ENCODE results near the gene GNPAT. TPM values are rescaled to one million over a fixed set of nuclear protein-coding genes. Genes with fewer than 3 reads are reported as not detected.
A peak's percentile ranks its signal among the peaks of the same experiment; 100 is the strongest.

The GNPAT gene
- total RNA-seq, 1 donor from 2014 or later: 39.3 TPM

DNA sequence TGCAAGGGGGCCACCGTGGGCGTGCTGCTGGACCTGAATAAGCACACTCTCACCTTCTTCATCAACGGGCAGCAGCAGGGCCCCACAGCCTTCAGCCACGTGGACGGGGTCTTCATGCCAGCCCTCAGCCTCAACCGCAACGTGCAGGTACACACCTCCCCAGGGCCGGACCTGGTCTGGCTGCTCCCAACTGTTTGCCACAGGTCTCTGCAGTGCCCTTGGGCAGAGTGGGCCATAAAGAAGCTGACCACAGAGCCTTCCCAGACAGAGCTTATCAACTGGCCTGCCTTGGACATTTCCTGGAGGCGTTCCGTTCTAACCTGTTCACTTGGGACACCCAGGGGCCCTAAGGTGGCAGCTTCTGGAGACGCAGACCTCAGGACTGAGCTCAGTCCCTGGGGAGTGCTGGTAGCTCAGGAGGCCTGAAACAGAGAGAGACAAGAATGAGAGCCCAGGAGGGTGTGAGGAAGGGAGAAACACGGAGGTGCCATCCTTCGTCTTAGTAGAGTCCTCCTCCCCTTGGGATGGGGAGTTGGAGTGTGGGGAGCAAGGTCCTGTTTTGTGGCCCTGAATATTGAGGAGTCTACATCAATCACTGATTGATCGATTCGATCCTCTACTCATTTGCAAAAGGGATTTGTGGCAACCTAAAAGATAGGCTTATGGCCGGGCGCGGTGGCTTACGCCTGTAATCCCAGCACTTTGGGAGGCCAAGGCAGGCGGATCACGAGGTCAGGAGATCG is 27.0 kb upstream of the GNPAT start:
- no peak for DNase-seq (ENCODE audit: low spot score)

DNA sequence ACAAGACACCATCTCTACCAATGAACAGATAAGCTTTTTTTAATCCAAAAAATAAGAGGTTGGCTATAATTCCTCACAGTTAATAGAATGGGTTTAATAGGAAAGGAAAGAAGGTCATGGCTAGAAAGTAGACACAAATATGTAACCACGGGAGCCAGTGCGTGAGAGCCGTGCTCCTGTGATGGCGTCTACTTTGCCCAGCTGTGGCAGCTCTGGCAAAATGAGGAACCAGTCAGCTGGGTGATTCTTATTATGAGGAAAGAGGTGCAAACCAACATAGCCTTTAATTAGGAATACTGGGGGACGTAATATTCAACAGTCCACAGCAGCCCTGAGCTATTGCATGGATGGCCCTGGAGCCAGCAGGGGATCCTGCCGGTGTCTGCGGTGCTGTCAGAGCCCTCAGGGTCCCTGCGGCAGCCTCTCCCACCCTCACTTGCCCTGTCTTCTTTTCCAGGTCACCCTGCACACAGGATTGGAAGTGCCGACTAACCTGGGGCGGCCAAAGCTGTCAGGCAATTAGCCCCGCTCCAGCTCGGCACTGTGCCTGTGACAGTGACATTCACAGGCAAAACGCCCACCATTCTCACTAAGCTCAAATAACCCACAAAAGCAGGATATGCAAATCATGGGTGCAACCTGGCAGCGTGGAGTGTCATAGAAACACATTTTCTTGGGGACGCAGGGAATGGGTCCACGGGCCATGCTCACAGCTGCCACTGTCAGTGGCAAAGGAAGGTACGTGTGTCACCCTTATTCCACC is 25.9 kb upstream of the GNPAT start:
- no peak for DNase-seq (ENCODE audit: low spot score)

DNA sequence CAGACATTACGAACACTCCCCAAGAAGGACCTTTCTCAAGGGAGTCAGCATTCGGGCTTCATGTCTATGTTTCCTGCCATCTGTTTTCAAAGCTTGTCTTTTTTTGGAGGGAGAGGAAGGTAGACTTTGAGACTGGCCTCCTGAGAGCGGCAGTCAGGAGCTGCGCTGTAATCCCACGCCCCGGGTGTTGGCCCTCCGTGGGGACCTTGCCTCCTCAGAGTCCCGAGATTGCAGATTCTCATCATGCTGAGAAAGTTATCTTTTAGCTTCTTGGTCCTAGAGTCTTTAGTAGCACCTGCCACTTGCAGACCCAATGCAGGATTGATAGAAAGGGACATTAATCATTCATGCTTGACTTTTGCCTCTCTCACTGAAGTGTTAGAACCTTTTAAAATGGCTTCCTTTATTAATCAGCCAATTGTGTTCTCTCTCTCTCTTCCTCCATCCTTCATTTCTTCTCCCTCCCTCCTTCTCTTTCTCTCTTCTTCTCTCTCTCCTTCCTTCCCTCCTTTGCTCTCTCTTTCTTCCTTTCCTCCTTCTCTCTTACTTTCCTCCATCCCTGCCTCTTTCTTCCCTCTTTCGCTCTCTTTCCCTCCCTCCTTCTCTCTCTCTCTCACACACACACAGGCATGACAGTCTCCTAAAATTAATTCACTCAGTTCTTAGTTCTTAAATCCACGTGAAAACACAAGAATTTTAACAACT is 25.2 kb upstream of the GNPAT start:
- no peak for DNase-seq (ENCODE audit: low spot score)

DNA sequence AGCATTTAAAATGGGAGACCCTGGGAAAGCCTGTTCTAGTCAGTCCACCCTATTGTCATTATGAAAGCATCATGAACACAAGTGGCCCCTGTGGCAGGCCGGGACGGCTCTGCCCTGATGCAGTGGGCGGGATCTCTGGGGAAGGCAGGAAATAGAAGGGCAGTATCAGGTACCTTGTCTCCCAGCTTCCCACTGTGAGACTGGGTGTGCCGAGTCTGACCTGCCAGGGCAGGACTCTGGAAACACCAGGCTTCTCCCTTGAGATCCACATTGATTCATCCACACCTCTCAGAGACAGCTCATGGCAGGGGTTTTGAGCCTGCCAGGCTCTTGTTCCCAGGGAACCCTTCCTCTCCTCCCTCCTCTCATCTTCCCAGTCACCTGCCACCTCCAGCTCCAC is 24.5 kb upstream of the GNPAT start:
- DNase-seq (ENCODE audit: low spot score): peak; percentile 53

DNA sequence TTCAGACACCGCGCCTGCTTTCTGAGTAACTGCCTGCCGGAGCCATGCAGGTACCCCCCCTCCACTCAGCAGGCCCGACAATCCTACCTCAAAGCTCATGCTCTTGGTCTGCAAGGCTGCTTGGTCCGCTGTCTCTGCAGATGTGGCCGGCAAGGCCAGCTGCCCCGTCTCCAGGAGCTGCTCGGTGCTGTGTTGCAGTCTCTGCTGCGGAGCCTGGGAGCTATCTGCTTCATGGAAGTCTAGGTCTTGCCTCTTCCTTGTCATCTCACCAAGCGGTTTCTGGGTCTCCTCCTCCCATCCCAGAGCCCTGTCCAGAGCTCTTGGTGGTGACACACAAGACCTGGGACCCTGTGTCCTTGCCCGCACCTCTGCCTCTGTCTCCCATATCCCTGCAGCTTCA is 24.0 kb upstream of the GNPAT start:
- no peak for DNase-seq (ENCODE audit: low spot score)

DNA sequence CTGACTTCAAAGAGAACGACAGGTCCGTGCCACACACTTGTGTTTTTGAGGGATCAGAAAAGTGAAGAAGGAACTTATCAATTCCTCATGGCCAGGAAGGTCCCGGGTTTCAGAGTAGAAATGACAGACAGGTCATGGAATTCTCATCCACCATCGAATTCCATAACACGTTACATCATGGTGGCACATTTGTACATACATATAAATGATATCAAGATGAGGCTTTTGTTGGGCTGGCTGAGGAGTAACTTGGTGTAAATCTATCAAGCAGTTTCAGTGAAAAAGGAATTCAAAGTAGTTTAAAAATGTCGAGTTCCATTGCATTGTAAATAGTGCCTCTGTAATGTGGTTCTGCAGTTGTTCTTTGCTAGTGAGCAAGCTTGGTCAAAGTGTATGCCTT is 22.9 kb upstream of the GNPAT start:
- DNase-seq (ENCODE audit: low spot score): no peak

DNA sequence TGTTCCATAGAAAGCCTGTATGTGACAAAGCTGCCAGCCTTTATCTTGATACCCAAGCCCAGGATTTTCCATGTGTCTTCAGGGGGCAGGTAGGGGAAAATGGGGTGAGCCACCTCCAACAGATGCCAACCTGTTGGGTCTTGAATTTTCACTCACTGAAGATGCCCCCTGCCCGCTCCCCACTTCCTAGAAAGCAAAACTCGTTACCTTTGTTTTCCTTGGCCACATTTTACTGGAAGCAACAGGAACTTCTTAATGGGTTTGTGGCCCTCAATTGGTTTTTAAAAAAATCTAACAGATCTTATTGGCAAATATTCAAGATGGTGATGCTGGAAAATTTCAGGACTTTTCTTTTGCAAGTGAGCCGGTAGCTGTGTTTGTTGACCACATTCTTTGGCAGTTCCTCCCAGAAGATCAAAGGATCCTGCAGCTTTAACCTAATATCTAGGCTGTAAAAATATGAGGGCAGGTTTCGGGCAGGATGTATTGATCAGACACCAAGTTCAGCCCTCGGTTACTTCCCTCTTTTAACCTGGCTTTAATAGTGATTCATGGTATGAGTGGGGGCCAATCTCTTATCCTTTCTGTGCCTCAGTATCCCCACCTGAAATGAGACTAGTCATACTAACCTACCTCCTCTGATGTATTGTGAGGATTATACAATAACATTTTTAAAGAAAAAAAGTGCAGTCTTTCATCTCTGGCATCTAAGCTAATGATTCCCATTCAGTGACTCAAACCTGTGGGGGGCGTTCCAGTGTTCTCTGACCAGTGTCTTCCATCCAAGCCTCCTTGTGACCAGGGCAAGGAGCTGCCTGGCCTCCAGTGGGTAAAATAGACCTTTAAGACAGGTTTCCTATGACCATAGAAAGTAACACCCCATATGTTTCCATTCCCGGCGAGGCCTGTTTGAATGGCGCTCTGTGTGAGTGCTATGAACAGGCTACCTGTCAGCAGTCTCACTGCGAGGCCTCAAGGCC is 21.3 kb upstream of the GNPAT start:
- DNase-seq (ENCODE audit: low spot score): no peak

DNA sequence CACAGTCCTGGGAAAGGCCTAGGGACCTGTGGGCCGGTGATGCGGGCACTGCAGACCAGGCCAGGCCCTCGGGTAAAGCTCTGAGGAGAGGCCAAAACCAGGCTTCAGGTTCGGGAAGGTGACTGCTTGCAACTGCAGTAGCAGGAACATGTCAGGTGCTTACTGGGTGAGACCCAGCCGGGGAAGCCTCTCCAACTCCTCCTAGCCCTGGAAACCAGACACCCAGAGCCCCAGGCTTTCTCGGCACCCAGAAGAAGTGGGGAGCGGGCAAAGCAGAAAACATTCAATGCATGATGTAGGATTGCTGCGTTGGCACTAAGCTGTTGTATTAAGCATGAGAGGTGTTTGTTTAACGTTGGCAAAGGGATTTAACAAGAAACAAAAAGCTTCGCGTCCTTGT is 20.2 kb upstream of the GNPAT start:
- no peak for DNase-seq (ENCODE audit: low spot score)

DNA sequence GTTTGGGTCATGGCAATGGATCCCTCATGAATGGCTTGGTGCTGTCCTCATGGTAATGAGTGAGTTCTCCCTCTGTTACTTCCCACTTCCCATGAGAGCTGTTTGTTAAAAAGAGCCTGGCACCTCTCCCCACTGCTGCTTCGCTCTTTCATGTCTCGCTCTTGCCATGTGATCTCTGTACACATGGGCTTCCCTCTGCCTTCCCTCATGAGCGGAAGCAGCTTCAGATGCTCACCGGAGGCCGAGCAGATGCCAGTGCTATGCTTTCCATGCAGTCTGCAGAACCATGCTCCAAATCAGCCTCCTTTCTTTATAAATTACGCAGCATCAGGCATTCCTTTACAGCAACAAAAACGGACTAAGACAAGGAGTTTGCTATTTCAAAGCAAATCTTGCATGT is 14.9 kb upstream of the GNPAT start:
- DNase-seq (ENCODE audit: low spot score): no peak

DNA sequence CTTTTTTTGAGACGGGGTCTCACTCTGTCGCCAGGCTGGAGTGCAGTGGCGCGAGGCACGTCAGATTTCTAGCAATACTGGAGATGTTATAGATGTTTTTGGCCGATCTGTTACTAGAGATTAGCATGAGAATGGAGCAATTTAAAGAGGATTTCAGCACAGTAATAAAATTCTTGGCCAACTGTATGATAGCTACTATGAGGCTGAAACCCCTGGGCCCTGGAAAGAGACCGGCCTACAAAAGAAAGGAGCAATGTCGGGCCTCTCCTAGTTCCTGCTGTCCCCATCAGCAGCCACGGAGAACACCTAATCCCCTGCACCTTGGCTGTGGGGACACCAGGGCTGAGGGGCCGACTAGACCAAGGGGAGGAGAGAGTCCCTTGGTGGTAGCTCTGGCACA is 9.5 kb upstream of the GNPAT start:
- DNase-seq (ENCODE audit: low spot score): no peak

DNA sequence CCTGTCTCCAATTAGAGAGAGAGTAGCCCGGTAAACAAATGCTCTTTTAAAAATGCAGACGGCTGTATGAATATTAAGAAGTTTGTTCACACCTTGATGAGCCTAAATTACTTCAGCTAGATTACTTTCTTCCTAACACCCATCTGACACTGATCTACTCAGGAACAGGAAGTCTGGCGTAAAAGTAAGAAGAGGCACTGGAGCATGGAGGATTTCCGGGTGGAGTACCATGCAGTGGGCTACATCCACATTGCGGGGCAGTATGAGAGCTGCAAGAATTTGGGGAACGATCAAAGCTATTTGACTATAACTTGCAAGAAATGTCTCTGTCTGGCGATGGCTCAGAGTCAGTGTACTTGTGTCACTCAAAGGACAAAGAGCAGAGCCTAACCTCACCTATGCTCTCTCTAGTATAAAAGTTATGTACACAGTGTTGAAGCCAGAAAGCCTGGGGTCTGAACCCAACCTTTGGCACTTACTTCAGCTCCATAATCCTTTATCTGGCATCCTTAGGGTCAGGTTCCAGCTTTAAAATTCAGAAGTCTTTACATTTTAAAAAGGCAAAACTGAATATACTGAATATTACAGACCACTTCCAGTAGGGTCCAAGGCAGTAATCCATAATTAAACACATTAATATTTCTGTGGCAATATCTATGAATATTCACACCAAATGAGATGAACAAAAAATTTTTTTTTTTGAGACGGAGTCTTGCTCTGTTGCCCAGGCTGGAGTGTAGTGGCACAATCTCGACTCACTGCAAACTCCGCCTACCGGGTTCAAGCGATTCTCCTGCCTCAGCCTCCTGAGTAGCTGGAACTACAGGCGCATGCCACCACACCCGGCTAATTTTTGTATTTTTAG is 7.9 kb upstream of the GNPAT start:
- no peak for DNase-seq (ENCODE audit: low spot score)

DNA sequence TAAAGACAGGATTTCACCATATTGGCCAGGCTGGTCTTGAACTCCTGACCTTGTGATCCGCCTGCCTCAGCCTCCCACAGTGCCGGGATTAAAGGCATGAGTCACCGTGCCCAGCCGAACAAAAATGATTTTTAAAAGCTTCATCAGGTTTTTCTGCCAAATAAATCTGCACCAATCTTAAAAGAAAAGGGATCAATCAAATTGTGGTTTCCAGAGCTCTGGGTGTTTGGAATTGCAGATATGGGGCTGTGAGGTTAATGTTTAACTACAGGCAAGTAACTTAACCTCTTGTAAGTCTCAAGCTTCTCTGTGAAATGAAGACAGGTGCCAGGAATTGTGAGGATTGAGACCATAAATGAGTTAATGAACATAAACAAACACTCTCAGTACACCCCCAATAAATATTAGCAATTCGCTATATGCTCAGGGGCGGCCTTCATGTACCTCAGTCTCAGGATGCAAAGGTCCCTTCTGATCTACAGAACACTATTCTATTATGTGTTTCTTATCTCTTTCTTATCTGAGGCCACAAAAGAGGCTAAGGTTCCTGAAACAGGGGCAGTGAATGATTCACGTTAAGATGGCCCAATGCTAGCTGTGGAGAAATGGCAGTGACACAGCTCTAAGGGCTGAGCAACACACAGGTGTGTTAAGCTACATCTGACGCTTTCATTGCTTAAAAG is 7.1 kb upstream of the GNPAT start:
- DNase-seq (ENCODE audit: low spot score): peak; percentile 67

DNA sequence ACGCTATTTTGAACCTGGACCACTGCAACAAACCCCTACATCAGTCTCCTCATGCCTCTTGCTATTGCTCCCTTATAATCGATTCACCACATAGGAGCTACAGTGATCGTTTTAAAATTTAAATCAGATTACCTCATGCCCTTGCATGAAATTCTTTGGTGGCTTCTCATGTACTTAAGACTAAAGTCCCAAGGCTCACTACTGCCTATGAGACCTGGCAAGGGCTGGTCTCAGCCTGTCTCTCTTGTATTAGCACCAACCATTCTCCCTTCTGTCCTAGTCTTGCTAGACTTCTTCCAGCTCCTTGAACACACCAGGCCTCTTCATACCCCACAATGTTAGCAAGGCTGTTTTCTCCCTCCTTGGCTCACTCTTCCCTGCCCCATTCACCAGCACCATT is 6.5 kb upstream of the GNPAT start:
- no peak for DNase-seq (ENCODE audit: low spot score)

DNA sequence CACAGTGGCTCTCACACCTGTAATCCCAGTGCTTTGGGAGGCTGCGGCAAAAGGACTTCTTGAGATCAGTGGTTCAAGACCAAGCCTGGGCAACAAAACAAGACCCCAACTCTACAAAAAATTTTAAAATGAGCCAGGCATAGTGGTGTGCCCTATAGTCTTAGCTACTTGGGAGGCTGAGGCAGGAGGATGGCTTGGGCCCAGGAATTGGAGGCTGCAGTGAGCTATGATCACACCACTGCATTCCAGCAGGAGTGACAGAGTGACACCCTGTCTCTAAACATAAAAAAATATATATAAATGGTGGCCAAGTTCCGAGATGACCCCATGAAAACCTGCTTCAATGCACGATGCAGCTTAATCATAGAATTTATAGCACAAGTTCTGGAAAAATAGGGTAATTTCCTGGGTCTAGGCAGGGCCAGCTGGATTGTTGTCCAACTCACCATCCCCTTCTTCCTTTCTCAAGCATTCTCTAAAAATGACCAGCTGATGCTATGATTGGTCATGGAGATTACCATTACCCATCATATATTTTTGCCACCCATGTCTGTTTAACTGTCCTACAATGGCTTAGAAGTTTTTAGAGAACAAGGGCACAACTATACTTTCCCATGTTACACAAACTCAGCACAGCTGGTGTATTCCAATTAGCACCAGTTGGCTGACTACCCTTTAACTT is 5.3 kb upstream of the GNPAT start:
- no peak for DNase-seq (ENCODE audit: low spot score)

DNA sequence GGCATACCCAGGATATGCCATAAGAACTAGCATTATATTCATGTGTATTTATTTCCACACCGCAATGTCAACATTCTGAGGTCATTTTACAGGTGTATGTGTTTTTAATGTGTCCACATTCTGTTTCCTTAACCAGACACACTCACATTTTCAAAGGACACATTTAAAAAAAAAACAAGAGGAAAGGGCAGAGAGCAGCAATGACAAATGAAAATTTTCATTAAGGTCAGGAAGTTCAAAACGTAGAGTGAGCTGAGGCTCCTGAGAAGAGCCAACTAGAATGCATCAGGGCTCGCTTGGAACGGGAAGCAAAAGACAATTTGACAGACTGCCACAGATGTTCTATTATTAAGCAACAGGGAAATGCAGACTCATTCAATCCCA is 4.8 kb upstream of the GNPAT start:
- DNase-seq (ENCODE audit: low spot score): no peak

DNA sequence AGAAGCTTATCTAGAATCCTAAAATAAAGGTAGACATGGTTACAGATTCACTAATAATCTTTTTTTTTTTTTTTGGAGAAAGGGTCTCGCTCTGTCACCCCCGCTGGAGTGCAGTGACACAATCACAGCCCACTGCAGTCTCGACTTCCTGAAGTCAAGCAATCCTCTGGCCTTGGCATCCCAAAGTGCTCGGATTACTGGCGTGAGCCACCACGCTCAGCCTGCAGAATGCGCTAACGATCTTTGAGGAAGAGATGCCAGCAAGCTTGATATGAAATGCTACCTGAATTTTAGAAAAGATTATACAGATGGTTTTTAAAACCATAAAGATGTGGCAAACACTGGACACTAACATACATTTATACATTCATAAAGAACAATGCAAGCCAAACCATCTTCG is 4.1 kb upstream of the GNPAT start:
- DNase-seq (ENCODE audit: low spot score): no peak

DNA sequence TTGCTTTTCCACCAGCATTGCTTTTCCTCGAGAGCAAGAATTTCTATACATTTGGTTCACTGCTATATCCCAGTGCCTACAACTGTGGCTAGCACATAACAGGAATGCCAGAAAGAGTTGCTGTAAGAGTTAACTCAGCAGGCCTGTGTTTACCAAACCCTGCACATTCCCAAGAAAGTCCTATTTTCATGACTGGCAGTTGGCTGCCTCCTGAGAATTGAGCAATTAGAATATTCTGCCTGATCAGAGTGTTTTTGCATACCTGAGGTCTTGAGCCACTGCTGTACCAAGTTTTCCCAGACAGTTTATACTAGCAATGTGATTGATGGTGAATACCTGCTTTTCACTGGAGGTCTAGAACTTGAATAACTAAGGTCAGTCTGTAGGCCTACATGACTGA is 2.7 kb upstream of the GNPAT start:
- no peak for DNase-seq (ENCODE audit: low spot score)

DNA sequence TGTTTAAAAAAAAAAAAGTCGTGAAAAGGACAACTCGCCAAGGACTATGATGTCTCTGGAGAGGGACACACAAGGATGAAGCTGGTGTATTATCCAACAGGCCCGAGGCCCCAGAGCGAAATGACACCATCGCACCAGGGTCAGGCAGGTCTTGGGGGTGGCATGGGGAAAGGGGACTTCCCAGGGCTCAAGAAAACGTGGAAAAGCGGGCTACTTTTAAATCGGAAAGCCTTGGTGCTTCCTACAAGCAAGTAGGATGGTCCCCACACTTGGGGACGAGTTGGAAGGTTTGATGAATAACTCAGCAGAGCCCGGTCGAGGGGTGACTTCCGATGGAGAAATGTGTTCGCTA is 505 bp upstream of the GNPAT start:
- DNase-seq (ENCODE audit: low spot score): no peak

DNA sequence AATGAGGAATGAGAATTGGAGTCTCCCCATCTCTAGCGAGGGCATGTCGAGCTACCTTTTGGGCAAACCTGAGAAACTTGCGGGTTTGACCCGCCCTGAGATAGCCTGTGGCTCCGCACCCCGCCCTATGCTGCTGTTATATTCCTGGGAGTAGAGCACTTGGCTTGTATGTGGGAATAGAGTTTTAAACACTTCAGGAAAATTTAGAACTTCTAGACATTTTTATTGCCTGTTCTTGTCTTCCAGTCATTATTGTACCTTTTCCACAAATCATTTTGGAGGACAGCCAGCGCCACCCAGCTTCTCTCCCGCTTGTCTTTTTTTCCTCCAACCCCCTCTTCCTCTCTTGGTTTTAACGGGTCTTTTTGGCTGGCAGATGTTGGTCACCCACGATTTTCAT is 738 bp downstream of the GNPAT start:
- DNase-seq (ENCODE audit: low spot score): no peak

Measured in mucosa of gallbladder (tissue), 1 donor.